Ishikawa (cell line): ENCODE data around the gene KIF13A.

Source experiments
- CEBPB ChIP-seq: IDR thresholded peaks from 2 replicates; pipeline ENCODE4 v1.6.1; 2012
- CREB1 ChIP-seq: IDR thresholded peaks from 2 replicates; pipeline ENCODE4 v1.6.1; 2012; ENCODE audit warnings: low read depth
- EGR1 ChIP-seq: IDR thresholded peaks from 2 replicates; pipeline ENCODE4 v1.6.1; 2012
- EP300 ChIP-seq: IDR thresholded peaks from 2 replicates; pipeline ENCODE4 v1.6.1; 2012; ENCODE audit warnings: borderline replicate concordance
- FOXM1 ChIP-seq: IDR thresholded peaks from 2 replicates; pipeline ENCODE4 v1.6.1; 2012; ENCODE audit warnings: low read depth, borderline replicate concordance
- MAX ChIP-seq: IDR thresholded peaks from 2 replicates; pipeline ENCODE4 v1.6.1; 2012
- RAD21 ChIP-seq: IDR thresholded peaks from 2 replicates; pipeline ENCODE4 v1.6.1; 2012; ENCODE audit warnings: low read depth
- REST ChIP-seq: IDR thresholded peaks from 2 replicates; pipeline ENCODE4 v1.6.1; 2012; ENCODE audit warnings: low read depth, mild to moderate bottlenecking
- TAF1 ChIP-seq: IDR thresholded peaks from 2 replicates; pipeline ENCODE4 v1.6.1; 2012; ENCODE audit warnings: low read depth, mild to moderate bottlenecking
- TCF12 ChIP-seq: IDR thresholded peaks from 2 replicates; pipeline ENCODE4 v1.6.1; 2012; ENCODE audit warnings: low read depth
- TEAD4 ChIP-seq: IDR thresholded peaks from 2 replicates; pipeline ENCODE4 v1.6.1; 2012
- USF1 ChIP-seq: IDR thresholded peaks from 2 replicates; pipeline ENCODE4 v1.6.1; 2012
- YY1 ChIP-seq: IDR thresholded peaks from 2 replicates; pipeline ENCODE4 v1.6.1; 2012; ENCODE audit warnings: low read depth
- ZBTB7A ChIP-seq: IDR thresholded peaks from 2 replicates; pipeline ENCODE4 v1.6.1; 2012; ENCODE audit warnings: low read depth

- TF ChIP-seq USF1 (no peak), TAF1 (no peak), CREB1 (no peak), TCF12 (no peak), CEBPB (no peak), FOXM1 (no peak), YY1 (no peak), REST (no peak), TEAD4 (no peak), MAX (no peak), EP300 (no peak), EGR1 (no peak), RAD21 (no peak), ZBTB7A (no peak)
Measured at GRCh38 chr6:17836293-17836692, 151.1 kb downstream of the KIF13A start.
